Spleen (tissue), 11 donors: Measurements from ENCODE around the gene FERMT1. TPM values are rescaled to one million over a fixed set of nuclear protein-coding genes. Genes with fewer than 3 reads are reported as not detected.
"Not testable (repeated sequence)": the region's sequence is repeated elsewhere in the genome, so short reads cannot be mapped to it uniquely, and the experiment has no call there.

Source experiments
- DNase-seq: peaks from one replicate; pipeline ENCODE4 v3.0.0-alpha.2; 2020
- H3K27ac ChIP-seq, 8 donors: fragments of 200-600 bp; sonication (generic) in 7 of 8; 1 replicate in 4 of 8; 2 replicates in 4 of 8; pipeline versions ENCODE4 v1.5.0 to v1.8.0; 2016 to 2021; ENCODE audit warnings: inconsistent platforms in 4 of 8, mild to moderate bottlenecking in 4 of 8, moderate library complexity in 1 of 8
- H3K27me3 ChIP-seq, 7 donors: fragments of 200-600 bp; sonication (generic) in 6 of 7; replicated peaks in 1 of 7; 1 replicate in 4 of 7; 2 replicates in 3 of 7; pipeline versions ENCODE4 v1.5.0 to v1.8.0; 2016 to 2021; ENCODE audit warnings: inconsistent platforms in 3 of 7, mild to moderate bottlenecking in 1 of 7
- H3K36me3 ChIP-seq, 6 donors: fragments of 200-600 bp; sonication (generic) in 5 of 6; 1 replicate in 4 of 6; 2 replicates in 2 of 6; pipeline versions ENCODE4 v1.5.0 to v1.8.0; 2016 to 2021; ENCODE audit warnings: inconsistent platforms in 2 of 6
- H3K4me1 ChIP-seq, 6 donors: fragments of 200-600 bp; sonication (generic) in 5 of 6; 1 replicate in 3 of 6; 2 replicates in 3 of 6; pipeline versions ENCODE4 v1.5.0 to v1.8.0; 2016 to 2021; ENCODE audit warnings: inconsistent platforms in 3 of 6
- H3K4me3 ChIP-seq, 8 donors: fragments of 200-600 bp; sonication (generic) in 7 of 8; 1 replicate in 4 of 8; 2 replicates in 4 of 8; pipeline versions ENCODE4 v1.5.0 to v1.8.0; 2016 to 2021; ENCODE audit warnings: inconsistent platforms in 4 of 8, mild to moderate bottlenecking in 4 of 8, moderate library complexity in 2 of 8
- H3K9me3 ChIP-seq, 8 donors: fragments of 200-600 bp; sonication (generic) in 7 of 8; 1 replicate in 4 of 8; 2 replicates in 4 of 8; pipeline versions ENCODE4 v1.5.0 to v1.8.0; 2016 to 2021; ENCODE audit warnings: inconsistent platforms in 4 of 8
- CTCF ChIP-seq, 11 experiments: fragments of 200-600 bp in 7 of 11; fragments of 450-650 bp in 4 of 11; sonication (generic) in 4 of 11; IDR thresholded peaks in 8 of 11; conservative IDR thresholded peaks in 3 of 11; 1 replicate in 7 of 11; 2 replicates in 4 of 11; pipeline versions ENCODE4 v1.4.0 to v1.8.0; 2016 to 2021; ENCODE audit warnings: antibody characterized with exemption in 11 of 11, inconsistent platforms in 4 of 11, mild to moderate bottlenecking in 1 of 11
- POLR2A ChIP-seq, 3 donors: fragments of 450-650 bp; IDR thresholded peaks; one replicate each; pipeline ENCODE4 v1.5.1; 2017; ENCODE audit warnings: antibody characterized with exemption in 3 of 3, mild to moderate bottlenecking in 1 of 3
- POLR2AphosphoS5 ChIP-seq, 3 donors: sonication (generic); formaldehyde crosslinking; IDR thresholded peaks; one replicate each; pipeline ENCODE4 v1.5.1; 2017; ENCODE audit warnings: antibody characterized with exemption in 3 of 3
- WGBS, 5 donors: extraction: QIAGEN DNeasy Blood & Tissue Kit in 3 of 5; methylation state at CpG; one replicate each; pipeline versions ENCODE4 v1.1.5 to v1.1.7; 2013 to 2018; 5-methylcytosine and 5-hydroxymethylcytosine counted together
- intact Hi-C: fragments of 100-400 bp; cut with DNase I; formaldehyde crosslinking; loops from one replicate; pipeline ENCODE4 v1.15.0; 2023; ENCODE audit warnings: low total_unique reads
- polyA plus RNA-seq, 3 donors: library from polyadenylated mRNA; stranded (reverse); fragments of 200-250 nt; gene quantifications; one replicate each; pipeline ENCODE4 v1.2.1, GENCODE V29; 2013
- total RNA-seq, 7 donors: library from RNA; depleted of rRNA in 3 of 7; stranded (reverse); fragments of >200 nt in 3 of 7; fragmentation: NEBNext Ultra II Directional in 4 of 7; extraction: Animal tissue kit (Norgen Biotek cat#: 25700) in 4 of 7; gene quantifications; one replicate each; pipeline versions ENCODE4 v1.1.0 to v1.2.1, GENCODE V29; 2016 to 2021
- donor health status: healthy with polysubstance abuse.
- donor health status: DM: no; HTN: no; CAD: no; lungs with moderate emphysema.
- donor health status: DM: no; HTN: no; CAD: no.
- donor health status: Bipolar disorder and iron deficiency.
- donor health status: healthy.
- donor health status: DM: no; HTN: no; CAD: no.
- donor health status: DM: yes; HTN: yes; CAD: no.

FERMT1 gene
- total and polyA plus RNA-seq, 10 donors = 0.06 to 1.3 (median 0.33) TPM

- no peak for TF ChIP-seq POLR2AphosphoS5 (IDR thresholded peaks at IDR 0.05)
- TF ChIP-seq CTCF (IDR thresholded peaks at IDR 0.05 in 8 of 11, conservative IDR thresholded peaks at IDR 0.05 in 3 of 11) = no peak
- no peak for TF ChIP-seq POLR2A (IDR thresholded peaks at IDR 0.05)
- intact Hi-C loops = no loop called here
- no peaks in the 10 kb centered on the region for H3K36me3 ChIP-seq
- peaks cover 0 to 9% (median 5%) of the 10 kb centered on the region in 6 donors for H3K4me1 ChIP-seq
- peaks cover 0 to 53% (median 11%) of the 10 kb centered on the region in 7 donors for H3K27me3 ChIP-seq
- WGBS, 5 donors = 88 to 98% (median 95%) methylated on average over 2 of the region's 2 CpGs
- no peak overlapping the region for H3K4me3 ChIP-seq
- H3K9me3 ChIP-seq = no peaks in the 10 kb centered on the region
- no peak for DNase-seq
- no peak overlapping the region for H3K27ac ChIP-seq
Measured at GRCh38 chr20:6057139-6057538, 65.7 kb downstream of the FERMT1 start.

- no peak overlapping the region for H3K4me3 ChIP-seq
- TF ChIP-seq POLR2AphosphoS5 (IDR thresholded peaks at IDR 0.05) (no peak), CTCF (IDR thresholded peaks at IDR 0.05 in 8 of 11, conservative IDR thresholded peaks at IDR 0.05 in 3 of 11) (no peak), POLR2A (IDR thresholded peaks at IDR 0.05) (no peak)
- intact Hi-C loops = no loop called here
- H3K36me3 ChIP-seq = no peaks in the 10 kb centered on the region
- H3K4me1 ChIP-seq = peaks cover 0 to 15% (median 8%) of the 10 kb centered on the region in 6 donors
- 79 to 97% (median 93%) methylated on average over 7 to 9 of the region's 9 CpGs for WGBS, 5 donors
- no peak for DNase-seq
- no peak overlapping the region for H3K27ac ChIP-seq
- H3K9me3 ChIP-seq = no peaks in the 10 kb centered on the region
- H3K27me3 ChIP-seq = peaks cover 0 to 63% (median 16%) of the 10 kb centered on the region in 7 donors
Measured at GRCh38 chr20:6055981-6056569, 66.8 kb downstream of the FERMT1 start.

- Histone ChIP-seq H3K27ac (no peak overlapping the region), H3K4me3 (no peak overlapping the region), H3K36me3 (no peaks in the 10 kb centered on the region), H3K27me3 (peaks cover 0 to 71% (median 16%) of the 10 kb centered on the region in 7 donors), H3K4me1 (peaks cover 0 to 15% (median 8%) of the 10 kb centered on the region in 6 donors), H3K9me3 (no peaks in the 10 kb centered on the region)
- no peak for TF ChIP-seq POLR2A (IDR thresholded peaks at IDR 0.05)
- no peak for TF ChIP-seq POLR2AphosphoS5 (IDR thresholded peaks at IDR 0.05)
- no peak for TF ChIP-seq CTCF (IDR thresholded peaks at IDR 0.05 in 8 of 11, conservative IDR thresholded peaks at IDR 0.05 in 3 of 11)
- no peak for DNase-seq
- WGBS, 5 donors = 75 to 82% (median 81%) methylated on average over 9 to 10 of the region's 10 CpGs
- intact Hi-C loops = no loop called here
Measured at GRCh38 chr20:6055161-6055783, 67.6 kb downstream of the FERMT1 start.

- H3K4me3 ChIP-seq, intact Hi-C loops, H3K27ac ChIP-seq, H3K9me3 ChIP-seq, DNase-seq, H3K36me3 ChIP-seq: not testable (repeated sequence)
- WGBS, 5 donors = 74 to 87% (median 82%) methylated on average over 4 of the region's 4 CpGs
- Histone ChIP-seq H3K27me3 (peaks cover 0 to 72% (median 16%) of the 10 kb centered on the region in 7 donors), H3K4me1 (peaks cover 0 to 15% (median 8%) of the 10 kb centered on the region in 6 donors)
Measured at GRCh38 chr20:6054689-6055051, 68.2 kb downstream of the FERMT1 start.
